Stimulated activated CD4-positive, alpha-beta T cell treated with anti-CD3 and anti-CD28 coated beads, Interleukin-1b, Interleukin-23, amount 100 ng/mL, for 48 hours (primary cell): ENCODE results near the gene IPO5.
"Not testable (repeated sequence)": the region's sequence is repeated elsewhere in the genome, so short reads cannot be mapped to it uniquely, and the experiment has no call there.

ENCODE experiments used
- DNase-seq: peaks from one replicate; pipeline ENCODE4 v3.0.0-alpha.2; 2020

Gene IPO5

GRCh38 chr13:97951376-97951775, 2.1 kb upstream of the IPO5 start:
- no peak for DNase-seq

DNA sequence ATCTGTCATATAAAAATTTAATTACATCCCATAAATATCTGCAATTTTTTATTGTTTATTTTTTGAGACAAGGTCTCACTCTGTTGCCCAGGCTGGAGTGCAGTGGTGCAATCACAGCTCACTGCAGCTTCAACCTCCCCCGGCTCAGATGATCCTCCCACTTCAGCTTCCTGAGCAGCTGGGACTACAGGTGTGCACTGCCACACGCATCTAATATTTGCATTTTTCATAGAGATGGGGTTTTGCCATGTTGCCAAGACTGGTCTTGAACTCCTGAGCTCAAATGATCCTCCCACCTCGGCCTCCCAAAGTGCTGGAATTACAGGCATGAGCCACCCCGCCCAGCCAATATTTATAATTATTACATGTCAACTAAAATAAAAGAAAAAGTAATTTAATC, 644 bp upstream of the IPO5 start:
- DNase-seq, result not testable (repeated sequence)

- no peak for DNase-seq
Observed at GRCh38 chr13:97961340-97961739, 7.9 kb downstream of the IPO5 start.

- DNase-seq, result no peak
Observed at GRCh38 chr13:97962887-97963286, 9.4 kb downstream of the IPO5 start.

DNA sequence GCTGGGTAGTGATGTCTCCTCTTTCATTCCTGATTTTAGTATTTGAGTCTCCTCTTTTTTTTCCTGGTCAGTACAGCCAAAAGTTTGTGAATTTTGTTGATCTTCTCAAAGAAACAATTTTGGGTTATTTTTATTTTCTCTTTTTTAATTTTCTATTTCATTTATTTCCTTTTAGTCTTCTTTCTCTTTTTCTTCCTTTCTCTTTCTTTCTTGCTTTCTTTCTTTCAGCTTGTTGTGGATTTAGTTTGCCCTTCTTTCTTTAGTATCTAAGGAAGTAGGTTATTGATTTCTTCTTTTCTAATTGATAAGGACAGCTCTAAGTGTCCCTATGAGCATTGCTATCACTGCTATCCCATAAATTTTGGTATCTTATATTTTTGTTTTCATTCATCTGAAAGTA, 13.8 kb downstream of the IPO5 start:
- DNase-seq, result no peak

DNA sequence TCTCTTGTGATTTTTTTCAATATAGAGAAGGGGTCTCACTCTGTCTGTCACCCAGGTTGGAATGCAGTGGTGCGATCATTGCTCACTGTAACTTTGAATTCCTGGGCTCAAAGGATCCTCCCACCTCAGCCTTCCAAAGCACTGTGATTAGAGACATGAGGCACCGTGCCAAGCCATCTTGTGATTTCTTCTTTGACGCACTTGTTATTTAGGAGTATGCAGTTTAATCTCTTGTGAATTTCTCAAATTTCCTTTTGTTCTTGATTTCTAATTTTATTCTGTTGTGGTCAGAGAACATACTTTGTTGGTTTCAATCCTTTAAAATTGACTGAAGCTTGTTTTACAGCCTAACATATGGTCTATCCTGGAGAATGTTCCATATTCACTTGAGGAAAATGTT, 14.5 kb downstream of the IPO5 start:
- no peak for DNase-seq

DNA sequence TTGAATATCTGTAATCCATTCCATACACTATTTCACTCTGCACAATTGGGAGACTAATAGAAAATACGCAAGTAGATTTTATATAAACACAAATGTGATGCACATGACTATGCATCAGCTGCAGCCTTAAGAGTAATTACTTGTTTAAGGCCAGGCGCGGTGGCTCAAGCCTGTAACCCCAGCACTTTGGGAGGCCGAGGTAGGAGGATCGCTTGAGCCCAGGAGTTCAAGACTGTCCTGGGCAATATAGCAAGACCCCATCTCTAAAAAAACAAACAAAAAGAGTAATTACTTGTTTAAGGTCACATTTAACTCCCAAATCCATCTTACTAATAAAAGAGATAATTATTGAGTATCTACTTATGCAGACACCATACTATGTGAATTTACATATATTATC, 18.0 kb downstream of the IPO5 start:
- DNase-seq, result no peak

DNA sequence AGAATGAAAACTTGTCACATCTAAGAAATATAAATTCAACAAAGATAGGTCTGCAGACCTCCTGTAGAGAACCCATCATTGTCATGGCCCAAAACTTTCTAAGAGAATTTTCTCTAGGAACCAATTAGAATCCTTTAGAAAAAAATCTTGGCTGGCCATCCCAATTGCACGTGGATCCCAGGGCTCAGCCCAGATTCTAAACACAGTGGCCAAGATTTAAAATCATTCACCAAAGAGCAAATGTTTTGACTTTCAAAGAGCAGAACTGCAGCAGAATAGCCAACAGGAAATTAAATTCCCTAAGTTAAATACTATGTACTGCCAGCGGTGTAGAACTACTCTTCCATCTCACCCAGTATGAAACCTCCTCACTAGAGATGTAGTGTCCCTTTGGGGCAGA, 21.3 kb downstream of the IPO5 start:
- no peak for DNase-seq

DNA sequence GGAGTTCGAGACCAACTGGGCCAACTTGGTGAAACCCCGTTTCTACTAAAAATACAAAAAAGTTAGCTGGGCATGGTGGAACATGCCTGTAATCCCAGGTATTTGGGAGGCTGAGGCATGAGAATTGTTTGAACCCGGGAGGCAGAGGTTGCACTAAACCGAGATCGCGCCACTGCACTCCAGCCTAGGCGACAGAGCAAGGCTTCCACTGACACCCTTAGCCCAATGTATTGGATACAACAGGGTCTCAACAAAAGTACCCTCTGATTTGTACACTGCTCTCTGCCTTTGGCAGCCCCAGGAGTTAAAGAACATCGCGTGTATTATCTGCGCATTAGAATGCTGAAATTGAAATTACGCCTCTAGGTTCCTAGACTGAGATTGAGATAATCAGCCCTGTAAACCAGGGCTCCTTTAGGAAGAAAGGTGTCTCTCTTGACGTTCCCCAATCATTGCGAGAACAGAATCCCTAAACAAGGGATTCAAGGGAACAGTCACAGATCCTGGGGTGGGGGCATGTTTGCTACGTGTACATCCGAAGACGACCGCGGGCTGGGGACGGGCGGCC, 21.9 kb downstream of the IPO5 start:
- no peak for DNase-seq

DNA sequence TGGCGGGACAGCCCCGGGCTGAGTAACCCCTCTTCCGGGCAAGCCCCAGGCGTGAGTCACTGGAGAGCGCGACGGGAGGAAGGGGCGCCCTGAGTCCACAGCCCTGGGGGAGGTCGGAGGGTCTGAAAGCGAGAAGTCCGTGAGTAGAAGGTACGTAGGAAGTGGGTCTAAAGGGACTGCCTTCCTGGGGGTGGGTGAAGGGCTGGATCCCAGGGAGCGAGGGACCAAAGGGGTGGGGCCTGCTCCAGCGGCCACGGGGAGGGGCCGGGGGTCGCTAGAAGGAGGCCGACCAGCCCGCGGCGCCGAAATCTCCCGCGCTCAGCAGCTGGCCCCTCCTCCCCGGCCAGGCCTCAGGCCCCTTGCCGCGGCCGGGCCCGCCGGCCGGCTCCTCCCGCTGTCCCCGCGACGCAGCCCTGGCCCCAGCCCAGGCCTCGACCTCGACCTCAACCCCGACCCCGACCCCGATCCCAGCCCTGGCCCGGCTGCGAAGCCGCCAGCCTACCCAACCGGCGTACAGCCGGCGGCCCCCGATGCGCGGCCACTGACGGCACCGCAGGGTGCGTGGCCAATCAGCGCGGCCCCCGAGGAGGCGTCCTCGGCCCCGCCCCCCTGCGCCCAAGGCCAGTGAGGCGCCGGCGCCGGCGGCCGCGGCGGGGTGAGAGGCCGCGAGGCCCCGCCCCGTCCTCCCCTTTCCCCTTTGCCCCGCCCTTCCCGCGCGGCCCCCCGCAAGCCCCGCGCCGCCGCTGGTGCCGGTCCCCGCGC, 22.6 kb downstream of the IPO5 start:
- DNase-seq, result peak; percentile 88

- no peak for DNase-seq
Observed at GRCh38 chr13:97976610-97977521, 23.4 kb downstream of the IPO5 start.

DNA sequence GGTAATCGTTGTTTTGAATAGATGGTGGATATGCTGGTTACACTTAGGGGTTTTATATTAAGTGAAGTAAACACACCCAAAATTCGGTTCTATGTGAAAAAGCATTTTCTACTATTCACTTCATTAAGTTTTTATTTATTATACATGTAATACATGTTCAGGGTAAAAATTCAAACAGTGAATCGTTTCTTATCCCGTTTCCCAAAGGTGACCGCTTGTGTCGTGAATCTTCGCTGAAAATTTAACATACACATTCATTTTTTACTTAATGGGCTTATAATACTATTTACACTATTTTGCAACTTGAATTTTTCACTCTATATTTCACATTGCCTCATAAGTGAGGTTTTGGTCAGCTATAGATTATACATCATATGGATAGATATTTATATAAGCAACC, 24.5 kb downstream of the IPO5 start:
- no peak for DNase-seq

- no peak for DNase-seq
Observed at GRCh38 chr13:97978651-97979050, 25.2 kb downstream of the IPO5 start.

GRCh38 chr13:97979051-97979450, 25.6 kb downstream of the IPO5 start:
- DNase-seq, result no peak

GRCh38 chr13:97979556-97979955, 26.1 kb downstream of the IPO5 start:
- no peak for DNase-seq

- no peak for DNase-seq
Observed at GRCh38 chr13:97982286-97982685, 28.8 kb downstream of the IPO5 start.

- DNase-seq, result no peak
Observed at GRCh38 chr13:97986835-97987234, 33.4 kb downstream of the IPO5 start.

DNA sequence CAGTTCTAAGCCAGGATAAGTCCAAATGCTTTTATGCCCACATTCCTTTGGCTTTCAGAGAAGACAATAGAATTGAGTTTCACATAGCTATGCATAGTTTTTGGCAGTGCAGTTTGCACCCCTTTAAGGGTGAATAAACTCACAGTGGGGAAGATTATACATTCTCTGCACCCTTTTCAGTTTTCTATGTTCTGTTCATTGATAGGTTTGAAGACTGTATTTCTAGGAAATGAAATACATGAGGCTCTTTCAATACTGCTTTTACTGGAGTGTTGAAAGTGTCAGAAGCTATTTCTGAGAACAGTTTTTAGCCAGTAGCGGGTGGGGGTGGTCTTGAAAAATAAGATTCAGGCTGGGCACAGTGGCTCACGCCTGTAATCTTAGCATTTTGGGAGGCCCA, 46.2 kb downstream of the IPO5 start:
- no peak for DNase-seq

- DNase-seq, result no peak
Observed at GRCh38 chr13:98004107-98004506, 50.6 kb downstream of the IPO5 start.

DNA sequence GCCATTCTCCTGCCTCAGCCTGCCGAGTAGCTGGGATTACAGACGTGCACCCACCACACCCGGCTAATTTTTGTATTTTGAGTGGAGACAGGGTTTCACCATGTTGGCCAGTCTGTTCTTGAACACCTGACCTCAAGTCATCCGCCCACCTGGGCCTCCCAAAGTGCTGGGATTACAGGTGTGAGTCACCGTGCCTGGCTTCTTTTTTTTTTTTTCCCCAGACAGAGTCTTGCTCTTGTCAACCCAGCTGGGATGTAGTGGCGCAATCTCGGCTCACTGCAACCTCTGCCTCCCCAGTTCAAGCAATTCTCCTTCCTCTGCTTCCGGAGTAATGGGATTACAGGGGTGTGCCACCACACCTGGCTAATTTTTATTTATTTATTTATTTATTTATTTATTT, 51.5 kb downstream of the IPO5 start:
- DNase-seq, result not testable (repeated sequence)

DNA sequence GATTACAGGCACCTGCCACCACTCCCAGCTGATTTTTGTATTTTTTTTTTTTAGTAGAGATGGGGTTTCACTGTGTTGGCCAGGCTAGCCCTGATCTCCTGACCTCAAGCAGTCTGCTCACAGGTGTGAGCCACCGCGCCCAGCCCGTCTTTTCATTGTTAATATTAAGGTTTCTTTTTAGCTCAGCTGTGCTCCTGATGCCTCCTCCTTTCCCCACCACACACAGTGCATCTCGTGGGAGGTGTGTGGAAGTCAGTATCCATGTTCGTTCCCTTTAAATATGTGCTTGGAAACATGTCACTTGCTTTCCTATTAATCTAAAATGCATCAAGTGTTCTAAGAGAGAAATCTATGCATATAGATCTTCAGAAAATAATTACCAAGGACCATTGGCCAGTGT, 53.5 kb downstream of the IPO5 start:
- no peak for DNase-seq

DNA sequence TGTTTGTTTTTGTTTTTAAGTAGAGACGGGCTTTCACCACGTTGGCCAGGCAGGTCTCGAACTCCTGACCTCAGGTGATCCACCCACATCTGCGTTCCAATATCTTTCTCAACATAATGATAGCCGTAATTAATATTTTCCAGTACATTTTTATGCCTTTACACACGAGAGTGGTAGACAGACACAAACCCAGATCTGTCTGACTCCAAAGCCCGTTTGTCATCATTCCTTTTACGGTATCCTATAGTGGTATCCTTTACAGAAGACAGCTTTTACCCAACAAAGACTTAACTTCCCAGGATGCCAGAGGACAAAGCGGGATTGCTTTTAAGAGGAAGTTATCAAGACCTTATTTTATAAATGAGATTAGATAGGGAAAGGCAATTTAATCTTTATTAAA, 59.8 kb downstream of the IPO5 start:
- no peak for DNase-seq

DNA sequence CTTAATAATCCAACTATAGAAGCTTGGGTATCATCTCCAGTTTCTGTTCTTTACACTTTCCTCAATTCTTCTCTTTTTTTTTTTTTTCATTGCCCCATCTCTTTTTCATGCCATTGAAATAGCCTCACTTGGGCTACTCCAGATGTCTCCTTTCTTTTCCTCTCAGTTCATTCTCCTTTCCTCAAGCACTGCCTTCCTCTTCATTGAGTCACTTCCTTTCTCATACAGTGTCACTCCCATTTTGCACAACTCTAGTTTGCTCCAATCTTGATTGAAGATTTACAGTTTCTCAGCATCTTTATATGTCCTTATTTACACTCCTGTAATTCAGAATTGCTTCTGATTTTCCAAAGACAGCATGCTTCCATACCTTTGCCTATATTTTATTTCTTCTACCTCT, 61.3 kb downstream of the IPO5 start:
- DNase-seq, result no peak

DNA sequence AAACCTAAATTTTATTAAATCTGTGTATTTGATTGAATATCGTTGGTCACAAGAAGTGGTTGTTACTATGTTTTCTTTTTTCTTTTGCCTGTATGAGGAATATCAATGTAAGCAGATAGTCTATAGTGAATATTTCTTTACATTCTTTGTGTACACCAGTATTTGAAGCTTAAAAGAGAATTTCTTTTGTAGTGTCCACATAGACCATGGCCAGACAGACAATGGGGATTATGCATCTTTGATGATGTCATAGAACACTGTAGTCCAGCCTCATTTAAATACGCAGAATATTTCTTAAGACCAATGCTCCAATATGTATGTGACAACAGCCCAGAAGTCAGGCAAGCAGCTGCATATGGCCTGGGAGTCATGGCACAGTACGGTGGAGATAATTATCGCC, 64.8 kb downstream of the IPO5 start:
- DNase-seq, result no peak
